Lung microvascular endothelial cell (primary cell): ENCODE data around the gene AKAP14. TPM values are rescaled to one million over a fixed set of nuclear protein-coding genes. Genes with fewer than 3 reads are reported as not detected.
"Not testable (repeated sequence)": the region's sequence is repeated elsewhere in the genome, so short reads cannot be mapped to it uniquely, and the experiment has no call there.

ENCODE experiments used
- DNase-seq, 2 donors: peaks; one replicate each; pipeline versions ENCODE4 v3.0.0 to v3.0.0-alpha.2; 2010; ENCODE audit warnings: low read depth in 2 of 2
- total RNA-seq: library from RNA; depleted of rRNA; stranded (reverse); fragments of >200 nt; gene quantifications from 2 replicates; pipeline ENCODE4 v1.2.1, GENCODE V29; 2014

Gene AKAP14
- total RNA-seq, 1 donor from 2014 or later: not detected

DNA sequence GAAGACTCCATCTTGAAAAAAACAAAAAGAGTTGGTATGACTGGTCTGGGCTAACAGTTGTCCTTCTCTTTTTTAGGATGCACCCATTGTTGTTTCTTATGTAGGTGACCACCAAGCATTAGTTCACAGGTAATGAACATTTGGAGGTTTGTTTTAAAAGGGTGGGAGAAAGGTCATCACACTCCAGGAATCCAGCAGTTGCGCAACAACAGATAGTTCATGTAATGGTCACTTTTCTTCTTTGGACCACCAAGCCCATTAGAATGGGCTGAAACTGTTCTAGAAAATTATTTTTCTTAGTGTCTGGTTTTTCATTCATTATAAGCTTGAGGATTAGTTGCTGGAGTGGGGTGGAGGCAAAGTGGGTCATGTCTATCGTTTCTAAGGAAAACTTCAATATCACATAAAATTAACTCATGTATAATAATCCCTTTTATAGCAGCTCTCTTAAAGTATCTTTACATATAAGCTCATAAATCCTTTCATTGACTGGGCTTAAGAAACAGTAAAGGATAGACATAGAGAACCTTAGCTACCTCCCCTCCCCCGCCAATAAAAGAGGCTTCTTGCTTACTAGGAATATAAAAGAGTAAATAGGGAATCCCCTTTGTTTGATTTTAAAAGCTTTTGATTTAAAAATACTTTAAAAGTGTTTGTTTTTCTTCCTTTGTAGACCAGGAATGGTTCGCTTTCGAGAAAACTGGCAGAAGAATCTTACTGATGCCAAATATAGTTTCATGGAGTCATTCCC lies 24.3 kb downstream of the AKAP14 start:
- DNase-seq: no peak

- not testable (repeated sequence) for DNase-seq
Measured at GRCh38 chrX:119922391-119922790, 26.7 kb downstream of the AKAP14 start.

GRCh38 chrX:119935215-119935874 lies 39.7 kb downstream of the AKAP14 start:
- DNase-seq: no peak

GRCh38 chrX:119941336-119941735 lies 45.6 kb downstream of the AKAP14 start:
- no peak for DNase-seq

- DNase-seq: no peak
Measured at GRCh38 chrX:119942173-119942819, 46.6 kb downstream of the AKAP14 start.

DNA sequence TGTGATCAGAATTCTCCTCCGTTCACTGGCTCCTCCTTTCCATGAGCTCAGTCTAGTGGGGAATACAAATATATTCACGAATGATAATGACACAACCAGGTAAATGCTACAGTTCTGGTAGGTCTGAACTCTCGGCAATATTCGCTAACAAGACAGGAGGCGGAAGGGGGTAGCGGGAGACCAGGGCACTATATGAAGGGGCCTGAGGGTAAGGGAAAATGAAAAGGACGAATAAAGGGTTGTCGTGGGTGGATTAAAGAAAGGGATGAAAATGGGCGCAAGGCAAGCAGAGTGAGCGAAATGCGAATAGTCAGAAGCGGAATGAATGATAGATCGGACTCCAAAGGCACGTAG lies 47.1 kb downstream of the AKAP14 start:
- DNase-seq: peak in 1 of 2 donors; percentile 17

GRCh38 chrX:119943185-119943988 lies 47.7 kb downstream of the AKAP14 start, which contains the start of gene NKAP:
TSS of gene NKAP (minus strand) at chrX:119943751. CDS start at chrX:119943605, 146 bp downstream.
- DNase-seq: peak; percentile 93 to 94

DNA sequence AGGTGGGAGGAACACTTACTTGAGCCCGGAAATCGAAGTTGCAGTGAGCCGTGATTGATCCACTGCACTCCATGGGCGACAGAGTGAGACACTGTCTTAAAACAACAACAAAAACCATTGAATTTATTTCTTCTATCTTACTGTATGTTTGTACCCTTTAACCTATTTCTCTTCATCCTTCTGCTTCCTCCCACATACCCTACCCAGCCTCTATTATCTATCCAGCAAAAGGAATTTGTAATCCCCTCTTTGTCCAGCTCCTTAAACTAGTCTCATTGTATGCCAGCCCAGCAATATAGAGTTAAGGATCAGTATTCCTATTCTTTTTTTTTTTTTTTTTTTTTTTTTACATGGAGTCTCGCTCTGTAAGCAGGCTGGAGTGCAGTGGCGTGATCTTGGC lies 49.8 kb downstream of the AKAP14 start:
- no peak for DNase-seq

DNA sequence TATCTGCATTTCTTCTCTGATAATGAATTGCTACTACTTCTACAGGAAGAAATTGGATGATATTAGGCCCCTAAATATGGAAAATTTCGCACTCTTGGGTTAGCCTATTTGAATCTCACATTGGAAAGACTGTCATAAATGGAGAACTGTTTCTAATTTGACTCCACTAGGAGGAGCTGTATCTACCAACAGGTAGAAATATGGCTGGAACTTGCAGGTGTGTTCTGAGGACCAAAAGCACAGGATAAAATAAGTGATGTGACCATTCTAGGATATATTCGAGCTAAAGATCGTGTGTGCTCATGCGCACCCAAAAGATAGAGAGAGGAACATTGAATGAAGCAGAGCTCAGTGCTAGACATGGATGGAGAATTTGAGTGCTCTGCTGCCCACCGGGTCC lies 52.7 kb downstream of the AKAP14 start:
- peak in 1 of 2 donors; percentile 9 for DNase-seq

DNA sequence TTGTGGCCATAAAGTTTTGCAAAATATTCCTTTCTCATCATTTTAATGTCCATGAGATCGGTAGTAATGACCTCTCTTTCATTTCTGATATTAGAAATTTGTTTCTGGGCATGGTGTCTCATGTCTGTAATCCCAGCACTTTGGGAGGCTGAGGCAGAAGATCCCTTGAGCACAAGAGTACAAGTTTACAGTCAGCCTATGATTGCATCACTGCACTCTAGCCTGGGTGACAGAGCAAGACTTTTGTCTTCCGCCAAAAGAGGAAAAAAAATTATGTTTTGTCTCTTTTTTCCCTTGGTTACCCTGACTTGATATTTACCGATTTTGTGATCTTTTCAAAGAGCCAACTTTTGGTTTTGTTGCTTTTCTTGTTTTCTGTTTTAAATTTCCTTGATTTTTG lies 58.7 kb downstream of the AKAP14 start:
- DNase-seq: no peak

GRCh38 chrX:119955807-119956570 lies 60.3 kb downstream of the AKAP14 start:
- DNase-seq: not testable (repeated sequence)

GRCh38 chrX:119960625-119961024 lies 64.9 kb downstream of the AKAP14 start:
- DNase-seq: no peak

DNA sequence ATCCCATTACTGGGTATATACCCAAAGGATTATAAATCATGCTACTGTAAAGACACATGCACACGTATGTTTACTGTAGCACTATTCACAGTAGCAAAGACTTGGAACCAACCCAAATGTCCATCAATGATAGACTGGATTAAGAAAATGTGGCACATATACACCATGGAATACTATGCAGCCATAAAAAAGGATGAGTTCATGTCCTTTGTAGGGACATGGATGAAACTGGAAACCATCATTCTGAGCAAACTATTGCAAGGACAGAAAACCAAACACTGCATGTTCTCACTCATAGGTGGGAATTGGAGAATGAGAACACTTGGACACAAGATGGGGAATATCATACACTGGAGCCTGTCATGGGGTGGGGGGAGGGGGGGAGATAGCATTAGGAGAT lies 71.1 kb downstream of the AKAP14 start:
- DNase-seq: not testable (repeated sequence)

Other genes starting within 250 kb of the AKAP14 start
- gene SEPTIN6, start 202.7 kb upstream of the AKAP14 start, total RNA-seq: 16.1 and 16.3 TPM in 2 replicates
- gene SOWAHD, start 137.3 kb upstream of the AKAP14 start, total RNA-seq: not detected in 2 replicates
- gene RPL39, start 104.3 kb upstream of the AKAP14 start, total RNA-seq: 2,343 and 2,831 TPM in 2 replicates
- 1.2 and 2.0 TPM in 2 replicates for gene UPF3B, start 42.9 kb upstream of the AKAP14 start, total RNA-seq
- gene RNF113A, start 24.2 kb upstream of the AKAP14 start, total RNA-seq: 13.1 and 14.9 TPM in 2 replicates
- 131 and 142 TPM in 2 replicates for gene NDUFA1, start 24.1 kb upstream of the AKAP14 start, total RNA-seq
- 2.2 and 3.0 TPM in 2 replicates for gene NKAP, start 47.9 kb downstream of the AKAP14 start, total RNA-seq
- not detected in 2 replicates for gene RHOXF2B, start 181.8 kb downstream of the AKAP14 start, total RNA-seq
- not detected in 2 replicates for gene RHOXF1, start 220.0 kb downstream of the AKAP14 start, total RNA-seq